H1 (cell line): ENCODE results near the gene GUCY2D. TPM values are rescaled to one million over a fixed set of nuclear protein-coding genes. Genes with fewer than 3 reads are reported as not detected.

ENCODE experiments used
- ATF3 ChIP-seq: IDR thresholded peaks from 2 replicates; pipeline ENCODE4 v1.6.1; 2011; ENCODE audit warnings: low read depth, mild to moderate bottlenecking, low read length; ENCODE audit not compliant: insufficient read depth
- CHD7 ChIP-seq: fragments of 300-600 bp; sonication (generic); IDR thresholded peaks from 2 replicates; pipeline ENCODE4 v1.7.1; 2012; ENCODE audit warnings: low read length, moderate library complexity, mild to moderate bottlenecking, inconsistent platforms; ENCODE audit not compliant: insufficient replicate concordance
- CREB1 ChIP-seq: IDR thresholded peaks from 2 replicates; pipeline ENCODE4 v1.6.1; 2012; ENCODE audit warnings: inconsistent platforms
- CTBP2 ChIP-seq: IDR thresholded peaks from 2 replicates; pipeline ENCODE4 v1.7.0; 2011; ENCODE audit warnings: borderline replicate concordance, mild to moderate bottlenecking, moderate library complexity, mixed read lengths, low read length; ENCODE audit not compliant: insufficient read depth, insufficient read length
- EZH2 ChIP-seq: fragments of 200-600 bp; sonication (generic); IDR thresholded peaks from 2 replicates; pipeline ENCODE4 v1.7.1; 2012; ENCODE audit warnings: low read depth, mild to moderate bottlenecking, moderate library complexity, low read length, inconsistent platforms; ENCODE audit not compliant: severe bottlenecking
- HDAC2 ChIP-seq, 2 experiments: fragments of 300-600 bp in 1 of 2; sonication (generic) in 1 of 2; IDR thresholded peaks; 2 replicates each; pipeline ENCODE4 v1.6.1; 2011 to 2012; ENCODE audit warnings: low read depth in 2 of 2, low read length in 2 of 2, mild to moderate bottlenecking in 2 of 2, moderate library complexity in 2 of 2, borderline replicate concordance in 1 of 2, inconsistent platforms in 1 of 2
- JUN ChIP-seq: IDR thresholded peaks from 2 replicates; pipeline ENCODE4 v1.6.1; 2011; ENCODE audit warnings: low read depth, mild to moderate bottlenecking, improper control_type of control experiment, low read length
- MAFK ChIP-seq: IDR thresholded peaks from 2 replicates; pipeline ENCODE4 v1.6.1; 2012; ENCODE audit warnings: low read depth, mild to moderate bottlenecking, improper control_type of control experiment, low read length
- NRF1 ChIP-seq: IDR thresholded peaks from 2 replicates; pipeline ENCODE4 v1.6.1; 2011; ENCODE audit warnings: mild to moderate bottlenecking, low read depth, low read length, improper control_type of control experiment
- PHF8 ChIP-seq: fragments of 200-600 bp; sonication (generic); conservative IDR thresholded peaks from 2 replicates; pipeline ENCODE4 v1.7.1; 2012; ENCODE audit warnings: low read depth, mild to moderate bottlenecking, inconsistent platforms, low read length, moderate library complexity
- polyA plus RNA-seq, 7 experiments: library from polyadenylated mRNA; depleted of rRNA in 3 of 7; stranded (reverse) in 5 of 7; unstranded in 2 of 7; fragments of >200 nt in 5 of 7; fragments of 200-250 nt in 2 of 7; gene quantifications; 1 replicate in 5 of 7; 2 replicates in 1 of 7; 4 replicates in 1 of 7; pipeline versions ENCODE4 v1.2.1 to v1.2.3, GENCODE V29; 2011 to 2013; ENCODE audit warnings: missing spikeins in 2 of 7, mixed read lengths in 2 of 7
- total RNA-seq: library from RNA; stranded (reverse); fragmentation: NEBNext Ultra II Directional; extraction: Animal tissue kit (Norgen Biotek cat#: 25700); gene quantifications from 2 replicates; pipeline ENCODE4 v1.2.1, GENCODE V29; 2021

GUCY2D gene
- total and polyA plus RNA-seq, 2 of the 8 experiments (the other 6 are each of a cell fraction or from before 2014, with no cell fraction given): 0.20 to 0.48 TPM

GRCh38 chr17:8032442-8032841, 30.0 kb downstream of the GUCY2D start (continued):
- TF ChIP-seq CHD7 (no peak), MAFK (no peak), CREB1 (no peak), EZH2 (no peak), NRF1 (no peak), JUN (no peak), CTBP2 (no peak), PHF8 (no peak), HDAC2 (IDR thresholded peaks at IDR 0.05; ENCODE audit: borderline replicate concordance in 1 of 2, low read depth in 2 of 2, low read length in 2 of 2) (no peak), ATF3 (no peak)
